B cell (primary cell): ENCODE data around the gene RASA3. TPM values are rescaled to one million over a fixed set of nuclear protein-coding genes. Genes with fewer than 3 reads are reported as not detected.

Experiments used
- ATAC-seq: fragments of 200-7000 bp; cut with Tn5 transposase; one replicate; pipeline ENCODE4 v1.10.0; 2021; ENCODE audit warnings: low read depth, mild to moderate bottlenecking, moderate number of reproducible peaks, moderate library complexity
- CTCF ChIA-PET: fragments of 350-600 bp; sonication (Branson Sonifier 250); formaldehyde crosslinking; loops from one replicate; lab custom pipeline; 2021; ENCODE audit warnings: antibody characterized with exemption, inconsistent platforms; lab: Charles Lee
- POLR2A ChIA-PET: fragments of 350-600 bp; sonication (Branson Sonifier 250); formaldehyde crosslinking; loops from one replicate; lab custom pipeline; 2021; ENCODE audit warnings: antibody characterized with exemption; lab: Charles Lee
- DNase-seq: peaks from one replicate; pipeline ENCODE4 v3.0.0; 2013
- H2AFZ ChIP-seq: 2 replicates; pipeline ENCODE4 v1.6.1; 2012; ENCODE audit warnings: mild to moderate bottlenecking, low read depth, low read length; ENCODE audit not compliant: insufficient read depth, poor library complexity, severe bottlenecking
- H3K27ac ChIP-seq, 2 donors: 1 replicate in 1 of 2; 2 replicates in 1 of 2; pipeline ENCODE4 v1.5.1; 2012 to 2013; ENCODE audit warnings: low read length in 2 of 2, mild to moderate bottlenecking in 2 of 2, moderate library complexity in 1 of 2
- H3K27me3 ChIP-seq, 4 experiments: fragments of 200-600 bp in 1 of 4; sonication (generic) in 1 of 4; replicated peaks in 1 of 4; 1 replicate in 2 of 4; 2 replicates in 2 of 4; pipeline versions ENCODE4 v1.6.1 to v1.7.0; 2013 to 2016; ENCODE audit warnings: low read length in 3 of 4, mild to moderate bottlenecking in 2 of 4, mixed read lengths in 1 of 4, moderate library complexity in 1 of 4; ENCODE audit not compliant: insufficient read depth in 4 of 4, control insufficient read depth in 3 of 4; ENCODE audit errors: control extremely low read depth in 1 of 4
- H3K36me3 ChIP-seq, 2 experiments: replicated peaks in 1 of 2; 1 replicate in 1 of 2; 2 replicates in 1 of 2; pipeline versions ENCODE4 v1.6.1 to v1.7.1; 2013; ENCODE audit warnings: low read length in 1 of 2; ENCODE audit not compliant: insufficient read depth in 2 of 2, control insufficient read depth in 1 of 2; ENCODE audit errors: control extremely low read depth in 1 of 2, extremely low read depth in 1 of 2
- H3K4me1 ChIP-seq, 2 donors: fragments of 200-600 bp in 1 of 2; sonication (generic) in 1 of 2; 1 replicate in 1 of 2; 2 replicates in 1 of 2; pipeline versions ENCODE4 v1.5.1 to v1.6.1; 2013 to 2017; ENCODE audit warnings: low read length in 2 of 2; ENCODE audit not compliant: control insufficient read depth in 2 of 2, insufficient read depth in 2 of 2
- H3K4me2 ChIP-seq: replicated peaks from 2 replicates; pipeline ENCODE3; 2012; ENCODE audit warnings: mild to moderate bottlenecking, low read depth, low read length; ENCODE audit not compliant: poor library complexity, severe bottlenecking
- H3K4me3 ChIP-seq, 5 experiments: fragments of 200-600 bp in 1 of 5; sonication (generic) in 1 of 5; 1 replicate in 3 of 5; 2 replicates in 2 of 5; pipeline versions ENCODE4 v1.5.1 to v1.7.0; 2011 to 2016; ENCODE audit warnings: low read length in 4 of 5, mild to moderate bottlenecking in 4 of 5, low read depth in 2 of 5, control low read depth in 1 of 5, moderate library complexity in 1 of 5; ENCODE audit not compliant: insufficient read depth in 1 of 5; ENCODE audit errors: control extremely low read depth in 1 of 5, extremely low read depth in 1 of 5
- H3K79me2 ChIP-seq: fragments of 200-600 bp; sonication (generic); one replicate; pipeline ENCODE4 v1.6.0; 2016; ENCODE audit warnings: low read length; ENCODE audit not compliant: control insufficient read depth, insufficient read depth
- H3K9ac ChIP-seq: fragments of 200-600 bp; sonication (generic); 2 replicates; pipeline ENCODE4 v1.6.1; 2017; ENCODE audit warnings: mild to moderate bottlenecking, low read length, moderate library complexity
- H3K9me3 ChIP-seq, 3 donors: one replicate each; pipeline versions ENCODE4 v1.6.1 to v1.7.1; 2013; ENCODE audit warnings: low read length in 2 of 3; ENCODE audit not compliant: control insufficient read depth in 2 of 3, insufficient read depth in 1 of 3; ENCODE audit errors: control extremely low read depth in 1 of 3
- H4K20me1 ChIP-seq: 2 replicates; pipeline ENCODE4 v1.6.0; 2012; ENCODE audit warnings: mild to moderate bottlenecking, low read length; ENCODE audit not compliant: insufficient read depth, control insufficient read depth, poor library complexity, severe bottlenecking
- H3K27ac Mint-ChIP-seq: one replicate; pipeline ENCODE4 v1.8.0; 2021; ENCODE audit warnings: mixed read lengths
- H3K27me3 Mint-ChIP-seq: one replicate; pipeline ENCODE4 v1.8.0; 2021; ENCODE audit warnings: mixed read lengths
- H3K4me1 Mint-ChIP-seq: one replicate; pipeline ENCODE4 v1.8.0; 2021; ENCODE audit warnings: mixed read lengths
- H3K4me3 Mint-ChIP-seq: one replicate; pipeline ENCODE4 v1.8.0; 2021; ENCODE audit warnings: mixed read lengths
- H3K9me3 Mint-ChIP-seq: one replicate; pipeline ENCODE4 v1.8.0; 2022; ENCODE audit warnings: mixed read lengths; ENCODE audit not compliant: insufficient read depth
- EZH2 ChIP-seq: IDR thresholded peaks from 2 replicates; pipeline ENCODE4 v1.6.1; 2012; ENCODE audit warnings: borderline replicate concordance, low read depth, mild to moderate bottlenecking, moderate library complexity, low read length; ENCODE audit not compliant: insufficient read depth, poor library complexity, severe bottlenecking
- WGBS: methylation state at CpG from one replicate; pipeline ENCODE4 v1.1.5; 2013; ENCODE audit warnings: missing lambda C conversion rate; ENCODE audit not compliant: insufficient coverage; 5-methylcytosine and 5-hydroxymethylcytosine counted together
- intact Hi-C: fragments of 100-400 bp; cut with micrococcal nuclease; formaldehyde crosslinking; loops from one replicate; pipeline ENCODE4 v1.10.0; 2022
- polyA plus RNA-seq: library from polyadenylated mRNA; depleted of rRNA; stranded (reverse); fragments of >200 nt; gene quantifications from 2 replicates; pipeline ENCODE4 v1.2.3, GENCODE V29; 2012
- total RNA-seq, 2 donors: library from RNA; stranded (reverse); fragments of 120-200 nt in 1 of 2; gene quantifications; 1 replicate in 1 of 2; 2 replicates in 1 of 2; pipeline versions ENCODE4 v1.2.3 to v1.2.4, GENCODE V29; 2013 to 2022
- TF ChIP-seq, protein P1 (sequence below): fragments of 200-600 bp; IDR thresholded peaks from one replicate; pipeline ENCODE4 v1.8.0; 2022; ENCODE audit warnings: antibody characterized with exemption, mild to moderate bottlenecking

RASA3 gene
- total and polyA plus RNA-seq, 2 donors (not counting 1 experiment from before 2014, with no cell fraction given): 54.2 to 87.4 TPM

GRCh38 chr13:114173745-114174144 is 41.3 kb upstream of the RASA3 start:
- no peak overlapping the region for H3K4me2 ChIP-seq
- no peak for ATAC-seq
- H3K27ac ChIP-seq: no peak overlapping the region
- H4K20me1 ChIP-seq: no peaks in the 10 kb centered on the region
- DNase-seq: no peak
- POLR2A ChIA-PET: no interaction called here
- H3K4me3 ChIP-seq: no peak overlapping the region
- TF ChIP-seq, protein P1, sequence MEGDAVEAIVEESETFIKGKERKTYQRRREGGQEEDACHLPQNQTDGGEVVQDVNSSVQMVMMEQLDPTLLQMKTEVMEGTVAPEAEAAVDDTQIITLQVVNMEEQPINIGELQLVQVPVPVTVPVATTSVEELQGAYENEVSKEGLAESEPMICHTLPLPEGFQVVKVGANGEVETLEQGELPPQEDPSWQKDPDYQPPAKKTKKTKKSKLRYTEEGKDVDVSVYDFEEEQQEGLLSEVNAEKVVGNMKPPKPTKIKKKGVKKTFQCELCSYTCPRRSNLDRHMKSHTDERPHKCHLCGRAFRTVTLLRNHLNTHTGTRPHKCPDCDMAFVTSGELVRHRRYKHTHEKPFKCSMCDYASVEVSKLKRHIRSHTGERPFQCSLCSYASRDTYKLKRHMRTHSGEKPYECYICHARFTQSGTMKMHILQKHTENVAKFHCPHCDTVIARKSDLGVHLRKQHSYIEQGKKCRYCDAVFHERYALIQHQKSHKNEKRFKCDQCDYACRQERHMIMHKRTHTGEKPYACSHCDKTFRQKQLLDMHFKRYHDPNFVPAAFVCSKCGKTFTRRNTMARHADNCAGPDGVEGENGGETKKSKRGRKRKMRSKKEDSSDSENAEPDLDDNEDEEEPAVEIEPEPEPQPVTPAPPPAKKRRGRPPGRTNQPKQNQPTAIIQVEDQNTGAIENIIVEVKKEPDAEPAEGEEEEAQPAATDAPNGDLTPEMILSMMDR: no peak
- TF ChIP-seq EZH2: no peak
- no peak overlapping the region for H2AFZ ChIP-seq
- no peaks in the 10 kb centered on the region for H3K36me3 ChIP-seq
- H3K9me3 Mint-ChIP-seq: no peaks in the 10 kb centered on the region
- H3K79me2 ChIP-seq: no peaks in the 10 kb centered on the region
- H3K4me1 ChIP-seq: no peaks in the 10 kb centered on the region
- no peak overlapping the region for H3K27ac Mint-ChIP-seq
- H3K9ac ChIP-seq: no peak overlapping the region
- H3K4me3 Mint-ChIP-seq: no peak overlapping the region
- CTCF ChIA-PET: interaction anchor here (1.2 kb wide), 1 partner anchor 52 kb away, joined by 5 read pairs; no protein-coding TSS in a partner anchor
- WGBS: no CpG with 5 or more reads among the region's 1 CpG
- peaks cover 4% of the 10 kb centered on the region for H3K4me1 Mint-ChIP-seq
- H3K9me3 ChIP-seq: peaks cover 1 to 11% (median 8%) of the 10 kb centered on the region in 3 donors
- H3K27me3 ChIP-seq: peaks cover 0 to 5% (median 0%) of the 10 kb centered on the region in 4 experiments
- peaks cover 11% of the 10 kb centered on the region for H3K27me3 Mint-ChIP-seq
- intact Hi-C loops: no loop called here

- intact Hi-C loops: no loop called here
- DNase-seq (no peak), ATAC-seq (no peak)
- H3K36me3 ChIP-seq: no peaks in the 10 kb centered on the region
- H3K4me1 ChIP-seq: no peaks in the 10 kb centered on the region
- no peaks in the 10 kb centered on the region for H4K20me1 ChIP-seq
- Mint-ChIP-seq H3K27me3 (peaks cover 7% of the 10 kb centered on the region), H3K27ac (no peak overlapping the region), H3K4me1 (peaks cover 4% of the 10 kb centered on the region), H3K4me3 (no peak overlapping the region), H3K9me3 (no peaks in the 10 kb centered on the region)
- H2AFZ ChIP-seq: no peak overlapping the region
- no peak overlapping the region for H3K4me3 ChIP-seq
- no peak for TF ChIP-seq EZH2
- TF ChIP-seq, protein P1: no peak
- peaks cover 0 to 5% (median 0%) of the 10 kb centered on the region in 4 experiments for H3K27me3 ChIP-seq
- H3K79me2 ChIP-seq: no peaks in the 10 kb centered on the region
- H3K9ac ChIP-seq: no peak overlapping the region
- no peak overlapping the region for H3K4me2 ChIP-seq
- H3K9me3 ChIP-seq: peaks cover 1 to 11% (median 8%) of the 10 kb centered on the region in 3 donors
- 78% methylated on average over 1 of the region's 3 CpGs for WGBS
- no peak overlapping the region for H3K27ac ChIP-seq
- ChIA-PET CTCF (interaction anchor here (1.2 kb wide), 1 partner anchor 53 kb away, joined by 5 read pairs; no protein-coding TSS in a partner anchor), POLR2A (no interaction called here)
These were observed 40.8 kb upstream of the RASA3 start for GRCh38 chr13:114173272-114173671.
